ENCODE data around the gene ST6GAL1. TPM values are rescaled to one million over a fixed set of nuclear protein-coding genes. Genes with fewer than 3 reads are reported as not detected.
A peak's percentile ranks its signal among the peaks of the same experiment; 100 is the strongest.

Gene ST6GAL1
- total and polyA plus RNA-seq, 8 donors, result 3.8 to 31.0 (median 13.5) TPM

DNA sequence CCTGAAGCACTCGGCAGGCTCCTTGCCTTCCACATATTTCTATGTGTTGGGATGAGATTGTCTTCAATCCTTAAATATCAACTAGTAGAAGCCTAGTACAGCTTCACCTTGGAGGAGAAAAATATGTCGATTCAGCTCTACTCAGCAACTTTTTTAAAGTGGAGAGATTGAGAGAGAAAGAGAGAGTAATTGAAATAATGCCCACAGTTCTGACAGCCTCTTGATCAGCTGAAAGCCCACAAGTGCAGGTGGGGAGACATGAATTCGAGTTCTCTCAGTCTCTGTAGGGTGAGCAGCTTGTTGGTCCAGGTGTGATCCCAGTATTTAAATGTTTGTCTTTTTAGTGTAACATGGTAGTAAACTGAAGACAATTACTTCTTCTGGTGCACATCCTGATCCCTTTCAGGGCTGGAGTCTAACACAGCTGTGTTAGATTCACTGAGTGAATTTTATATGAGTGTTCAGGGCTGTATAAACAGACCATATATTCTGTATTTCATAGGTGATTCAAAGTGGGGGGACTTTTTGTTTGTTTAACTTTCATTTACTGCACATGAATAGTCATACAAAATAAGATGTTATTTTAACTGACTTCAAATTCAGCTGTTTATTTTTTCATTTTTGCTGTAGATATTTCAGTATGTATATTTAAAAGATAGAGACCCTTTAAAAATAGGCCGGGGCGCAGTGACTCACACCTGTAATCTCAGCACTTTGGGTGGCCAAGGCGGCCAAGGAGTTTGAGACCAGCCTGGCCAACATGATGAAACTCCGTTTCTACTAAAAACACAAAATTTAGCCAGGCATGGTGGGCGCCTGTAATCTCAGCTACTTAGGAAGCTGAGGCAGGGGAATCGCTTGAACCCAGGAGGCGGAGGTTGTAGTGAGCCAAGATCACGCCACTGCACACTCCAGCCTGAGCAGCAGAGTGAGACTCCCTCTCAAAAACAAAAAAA, 64.0 kb downstream of the ST6GAL1 start:
- Histone ChIP-seq H3K27me3 (no peaks in the 10 kb centered on the region), H3K9me3 (no peaks in the 10 kb centered on the region), H3K4me3 (no peak overlapping the region), H3K27ac (no peak overlapping the region), H3K36me3 (no peaks in the 10 kb centered on the region), H3K4me1 (peaks cover 0 to 11% (median 0%) of the 10 kb centered on the region in 4 donors)
- intact Hi-C loops (cut with DNase I; ENCODE audit: low total_unique reads), result no loop called here
- no peak for TF ChIP-seq POLR2A (IDR thresholded peaks at IDR 0.05)
- TF ChIP-seq EP300 (IDR thresholded peaks at IDR 0.05), result no peak
- no peak for TF ChIP-seq POLR2AphosphoS5 (IDR thresholded peaks at IDR 0.05)
- TF ChIP-seq, protein P1, sequence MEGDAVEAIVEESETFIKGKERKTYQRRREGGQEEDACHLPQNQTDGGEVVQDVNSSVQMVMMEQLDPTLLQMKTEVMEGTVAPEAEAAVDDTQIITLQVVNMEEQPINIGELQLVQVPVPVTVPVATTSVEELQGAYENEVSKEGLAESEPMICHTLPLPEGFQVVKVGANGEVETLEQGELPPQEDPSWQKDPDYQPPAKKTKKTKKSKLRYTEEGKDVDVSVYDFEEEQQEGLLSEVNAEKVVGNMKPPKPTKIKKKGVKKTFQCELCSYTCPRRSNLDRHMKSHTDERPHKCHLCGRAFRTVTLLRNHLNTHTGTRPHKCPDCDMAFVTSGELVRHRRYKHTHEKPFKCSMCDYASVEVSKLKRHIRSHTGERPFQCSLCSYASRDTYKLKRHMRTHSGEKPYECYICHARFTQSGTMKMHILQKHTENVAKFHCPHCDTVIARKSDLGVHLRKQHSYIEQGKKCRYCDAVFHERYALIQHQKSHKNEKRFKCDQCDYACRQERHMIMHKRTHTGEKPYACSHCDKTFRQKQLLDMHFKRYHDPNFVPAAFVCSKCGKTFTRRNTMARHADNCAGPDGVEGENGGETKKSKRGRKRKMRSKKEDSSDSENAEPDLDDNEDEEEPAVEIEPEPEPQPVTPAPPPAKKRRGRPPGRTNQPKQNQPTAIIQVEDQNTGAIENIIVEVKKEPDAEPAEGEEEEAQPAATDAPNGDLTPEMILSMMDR (IDR thresholded peaks at IDR 0.05), result no peak
- no peak for DNase-seq
- WGBS, 5 donors, result 93 to 96% (median 94%) methylated on average over 11 of the region's 11 CpGs

DNA sequence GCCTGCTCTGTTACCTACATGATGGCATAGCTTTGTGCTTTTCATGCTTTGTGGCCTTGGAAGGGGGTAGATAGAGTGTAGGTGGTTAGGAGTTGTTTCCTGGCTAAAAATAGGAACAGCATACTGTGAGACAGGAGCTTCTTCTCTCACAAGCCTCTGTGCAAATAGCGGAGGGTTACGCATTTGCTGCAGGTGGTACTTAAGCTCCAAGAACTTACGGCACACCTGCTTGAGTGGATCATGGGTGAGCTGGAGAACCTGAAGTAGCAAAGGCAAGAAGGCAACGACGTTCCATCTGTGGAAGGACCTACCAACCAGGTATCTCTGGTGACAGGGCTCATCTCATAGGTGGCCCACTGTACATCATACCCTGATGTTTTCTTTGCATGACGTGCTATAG, 66.0 kb downstream of the ST6GAL1 start:
- WGBS, 5 donors, result 93 to 99% (median 95%) methylated on average over 6 of the region's 6 CpGs
- H3K27ac ChIP-seq, result peak overlapping the region in 1 of 5 donors; percentile 38
- intact Hi-C loops (cut with DNase I; ENCODE audit: low total_unique reads), result no loop called here
- H3K27me3 ChIP-seq, result no peaks in the 10 kb centered on the region
- H3K9me3 ChIP-seq, result no peaks in the 10 kb centered on the region
- H3K36me3 ChIP-seq, result no peaks in the 10 kb centered on the region
- TF ChIP-seq, protein P1 (IDR thresholded peaks at IDR 0.05), result no peak
- TF ChIP-seq EP300 (IDR thresholded peaks at IDR 0.05) (no peak), POLR2A (IDR thresholded peaks at IDR 0.05) (no peak), POLR2AphosphoS5 (IDR thresholded peaks at IDR 0.05) (peak in 1 of 3 donors; percentile 10)
- H3K4me3 ChIP-seq, result no peak overlapping the region
- no peak for DNase-seq
- H3K4me1 ChIP-seq, result no peaks in the 10 kb centered on the region

DNA sequence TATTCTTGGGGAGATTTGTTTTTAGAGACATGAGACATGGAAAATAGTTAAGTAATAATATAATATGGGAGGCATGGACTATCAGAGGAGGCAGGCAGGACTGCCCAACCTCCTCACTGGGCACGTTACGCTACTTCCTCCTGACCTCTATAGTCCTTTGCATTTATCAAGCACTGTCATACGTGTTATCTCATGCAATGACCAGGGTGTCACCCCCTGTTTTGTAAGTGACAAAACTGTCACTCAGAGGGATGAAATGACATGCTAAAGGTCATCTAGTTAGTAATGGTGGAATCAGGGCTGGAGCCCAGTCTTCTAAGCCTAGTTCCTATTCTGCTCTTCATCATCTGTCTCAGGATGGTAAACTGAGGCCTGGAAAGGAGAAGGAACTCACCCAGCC, 66.7 kb downstream of the ST6GAL1 start:
- TF ChIP-seq, protein P1 (IDR thresholded peaks at IDR 0.05), result no peak
- no peak for TF ChIP-seq EP300 (IDR thresholded peaks at IDR 0.05)
- intact Hi-C loops (cut with DNase I; ENCODE audit: low total_unique reads), result no loop called here
- no peaks in the 10 kb centered on the region for H3K36me3 ChIP-seq
- peak overlapping the region in 1 of 5 donors; percentile 38 for H3K27ac ChIP-seq
- no peak overlapping the region for H3K4me3 ChIP-seq
- DNase-seq, result no peak
- no peaks in the 10 kb centered on the region for H3K4me1 ChIP-seq
- no peaks in the 10 kb centered on the region for H3K27me3 ChIP-seq
- 75 to 89% (median 80%) methylated on average over 3 of the region's 3 CpGs for WGBS, 5 donors
- no peaks in the 10 kb centered on the region for H3K9me3 ChIP-seq

DNA sequence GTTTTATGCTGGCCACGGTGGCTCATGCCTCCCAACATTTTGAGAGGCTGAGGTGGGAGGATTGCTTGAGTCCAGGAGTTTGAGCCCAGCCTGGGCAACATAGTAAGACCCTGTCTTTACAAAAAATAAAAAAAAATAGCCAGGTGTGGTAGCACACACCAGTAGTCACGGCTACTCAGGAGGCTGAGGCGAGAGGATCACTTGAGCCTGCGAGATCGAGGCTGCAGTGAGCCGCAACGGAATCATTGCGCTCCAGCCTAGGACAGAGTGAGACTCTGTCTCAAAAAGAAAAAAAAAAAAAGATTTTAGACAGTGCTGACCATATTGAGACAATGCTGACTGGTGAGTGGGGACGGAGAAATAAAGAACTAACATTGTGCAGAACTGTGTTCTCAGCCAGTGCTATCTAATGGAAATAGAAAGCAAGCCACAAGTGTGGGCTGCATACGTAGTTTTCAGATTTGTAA, 67.2 kb downstream of the ST6GAL1 start:
- intact Hi-C loops (cut with DNase I; ENCODE audit: low total_unique reads), result no loop called here
- Histone ChIP-seq H3K4me1 (no peaks in the 10 kb centered on the region), H3K4me3 (no peak overlapping the region), H3K9me3 (no peaks in the 10 kb centered on the region), H3K27ac (peak overlapping the region in 1 of 5 donors; percentile 38), H3K27me3 (no peaks in the 10 kb centered on the region), H3K36me3 (no peaks in the 10 kb centered on the region)
- TF ChIP-seq POLR2A (IDR thresholded peaks at IDR 0.05), result no peak
- TF ChIP-seq, protein P1 (IDR thresholded peaks at IDR 0.05), result no peak
- no peak for TF ChIP-seq EP300 (IDR thresholded peaks at IDR 0.05)
- TF ChIP-seq POLR2AphosphoS5 (IDR thresholded peaks at IDR 0.05), result no peak
- DNase-seq, result no peak
- WGBS, 5 donors, result 87 to 95% (median 94%) methylated on average over 10 of the region's 10 CpGs

Data from stomach (tissue), 9 donors.